GM19395 (cell line): ENCODE data around the gene C4B.
A peak's percentile ranks its signal among the peaks of the same experiment; 100 is the strongest.
"Not testable (repeated sequence)": the region's sequence is repeated elsewhere in the genome, so short reads cannot be mapped to it uniquely, and the experiment has no call there.

ENCODE experiments used
- ATAC-seq: cut with Tn5 transposase; IDR thresholded peaks from one replicate; pipeline ENCODE4 v1.9.1; 2021; ENCODE audit warnings: mild to moderate bottlenecking, moderate library complexity; ENCODE audit not compliant: unreplicated experiment

Gene C4B

GRCh38 chr6:32014547-32014946 lies at the start of gene C4B:
C4B (plus strand) TSS chr6:32014795; CDS start chr6:32014846, 51 bp downstream.
- ATAC-seq = not testable (repeated sequence)

DNA sequence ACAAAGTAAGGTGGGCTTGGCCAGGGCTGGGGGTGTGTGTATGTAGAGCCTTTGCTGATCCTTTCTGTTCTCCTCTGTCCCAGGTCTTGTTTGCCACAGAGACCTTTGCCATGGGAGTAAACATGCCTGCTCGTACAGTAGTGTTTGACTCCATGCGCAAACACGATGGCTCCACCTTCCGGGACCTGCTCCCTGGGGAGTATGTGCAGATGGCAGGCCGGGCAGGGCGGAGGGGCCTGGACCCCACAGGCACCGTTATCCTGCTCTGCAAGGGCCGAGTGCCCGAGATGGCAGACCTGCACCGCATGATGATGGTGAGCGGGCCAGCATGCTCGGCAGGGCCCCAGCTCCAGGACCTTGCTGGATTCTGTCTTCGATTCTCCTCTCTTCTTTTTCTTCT lies 48.9 kb upstream of the C4B start:
- no peak for ATAC-seq

DNA sequence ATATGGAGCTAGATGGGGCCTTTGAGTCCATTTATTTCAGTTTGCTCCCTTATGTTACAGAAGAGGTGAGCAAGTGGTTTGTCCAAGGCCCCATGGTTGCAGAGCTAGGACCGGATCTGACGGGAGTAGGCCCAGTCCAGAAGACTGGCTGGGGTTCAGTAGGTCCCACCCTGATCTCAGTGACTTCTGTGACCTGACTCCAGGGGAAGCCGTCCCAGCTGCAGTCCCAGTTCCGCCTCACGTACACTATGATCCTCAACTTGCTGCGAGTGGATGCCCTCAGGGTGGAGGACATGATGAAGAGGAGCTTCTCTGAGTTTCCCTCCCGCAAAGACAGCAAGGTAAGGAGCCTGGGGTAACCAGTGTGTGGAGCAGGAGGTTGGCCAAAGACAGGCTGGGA lies 48.1 kb upstream of the C4B start:
- no peak for ATAC-seq

DNA sequence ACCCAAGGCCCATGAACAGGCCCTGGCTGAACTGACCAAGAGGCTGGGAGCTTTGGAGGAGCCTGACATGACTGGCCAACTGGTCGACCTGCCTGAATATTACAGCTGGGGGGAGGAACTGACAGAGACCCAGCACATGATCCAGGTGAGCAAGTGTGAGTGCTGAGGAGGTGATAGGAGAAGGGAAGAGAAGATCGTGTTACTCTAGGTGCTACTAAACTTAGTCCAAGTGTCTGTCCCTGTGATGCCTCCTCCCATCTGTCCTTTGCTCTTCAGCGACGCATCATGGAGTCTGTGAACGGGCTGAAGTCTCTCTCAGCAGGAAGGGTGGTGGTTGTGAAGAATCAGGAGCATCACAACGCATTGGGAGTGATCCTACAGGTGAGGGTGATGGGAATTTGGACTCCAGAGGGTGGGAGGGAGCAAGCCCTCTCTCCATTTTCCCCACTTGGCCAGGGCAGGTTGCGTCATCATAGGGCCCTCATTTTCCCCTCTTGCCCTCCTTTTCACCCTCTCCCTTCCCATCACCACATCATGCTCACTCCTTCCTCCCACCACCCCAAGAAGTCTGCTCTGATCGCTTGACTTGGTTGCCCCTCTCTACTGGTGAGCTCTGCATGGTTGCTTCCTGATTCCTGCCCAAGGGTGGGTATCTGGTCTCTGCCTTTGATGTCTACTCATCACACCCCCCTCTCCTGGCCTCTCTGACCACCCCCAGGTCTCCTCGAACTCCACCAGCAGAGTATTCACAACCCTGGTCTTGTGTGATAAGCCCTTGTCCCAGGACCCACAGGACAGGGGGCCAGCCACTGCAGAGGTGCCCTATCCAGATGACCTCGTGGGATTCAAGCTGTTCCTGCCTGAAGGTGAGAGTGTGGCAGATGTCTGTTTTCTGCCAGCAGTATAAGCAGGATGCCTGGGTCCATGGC lies 47.3 kb upstream of the C4B start:
- ATAC-seq = no peak

GRCh38 chr6:31967926-31968320 lies 46.7 kb upstream of the C4B start:
- no peak for ATAC-seq

GRCh38 chr6:31968326-31968725 lies 46.3 kb upstream of the C4B start:
- ATAC-seq = no peak

GRCh38 chr6:31968791-31969711 lies 45.5 kb upstream of the C4B start:
- no peak for ATAC-seq

GRCh38 chr6:31969712-31970603 lies 44.6 kb upstream of the C4B start:
- no peak for ATAC-seq

- ATAC-seq = no peak
Measured at GRCh38 chr6:31970604-31971271, 43.9 kb upstream of the C4B start.

DNA sequence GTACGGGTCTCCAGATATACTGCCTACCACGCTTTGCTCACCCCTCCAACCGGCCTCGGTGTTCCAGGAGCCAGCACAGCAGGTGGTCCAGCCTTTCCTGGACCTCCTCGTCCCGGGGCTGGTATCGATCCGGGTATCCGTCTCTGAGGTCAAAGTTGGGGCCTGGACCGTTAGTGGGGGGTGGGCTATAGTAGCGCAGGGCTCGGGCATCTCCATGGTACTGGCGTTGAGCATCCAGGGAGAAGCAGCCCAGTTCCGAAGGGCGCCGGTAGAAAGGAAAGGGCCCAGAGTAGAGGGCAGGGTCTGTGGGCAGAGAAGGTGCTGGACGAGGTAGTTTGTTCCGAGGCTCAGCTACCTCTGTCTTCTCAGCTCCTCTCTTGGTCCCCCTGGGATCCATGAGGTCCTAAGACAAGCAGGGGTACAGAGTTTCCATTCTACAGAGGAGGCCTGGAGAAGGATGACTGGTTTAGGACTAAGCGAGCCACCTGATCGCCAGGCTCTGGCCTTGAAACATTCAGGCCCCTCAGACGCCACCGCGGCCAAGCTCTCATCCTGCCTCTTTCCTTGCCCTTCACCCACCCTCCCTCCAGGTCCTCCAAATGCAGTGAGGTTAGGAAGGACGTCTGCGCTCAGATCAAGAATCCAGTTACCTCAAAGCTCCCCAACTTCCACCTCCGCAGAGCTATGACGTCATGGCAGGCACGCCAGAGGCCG lies 43.2 kb upstream of the C4B start:
- ATAC-seq = peak; percentile 2

DNA sequence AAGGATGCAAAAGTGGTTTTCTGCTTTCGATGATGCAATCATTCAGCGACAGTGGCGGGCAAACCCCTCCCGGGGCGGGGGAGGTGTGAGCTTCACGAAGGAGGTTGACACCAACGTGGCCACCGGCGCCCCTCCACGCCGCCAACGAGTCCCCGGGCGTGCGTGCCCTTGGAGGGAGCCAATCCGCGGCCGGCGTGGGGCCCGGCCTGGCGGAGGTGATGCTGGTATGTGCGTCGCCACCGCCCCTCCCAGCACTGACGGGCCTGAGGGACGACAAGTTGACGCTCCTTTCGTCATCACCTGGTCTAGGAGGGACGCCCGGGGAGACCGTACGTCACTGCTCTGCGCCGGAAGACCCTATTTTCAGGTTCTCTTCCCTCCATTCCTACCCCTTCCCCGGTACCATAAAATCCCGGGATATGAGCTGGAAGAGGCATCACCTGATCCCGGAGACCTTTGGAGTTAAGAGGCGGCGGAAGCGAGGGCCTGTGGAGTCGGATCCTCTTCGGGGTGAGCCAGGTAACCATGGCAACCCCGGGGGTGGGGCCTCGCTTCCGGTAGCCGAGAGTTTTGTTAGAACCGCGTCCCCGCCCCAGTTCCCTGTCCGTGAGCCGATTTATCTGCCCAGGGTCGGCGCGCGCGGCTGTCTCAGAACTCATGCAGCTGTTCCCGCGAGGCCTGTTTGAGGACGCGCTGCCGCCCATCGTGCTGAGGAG lies 42.4 kb upstream of the C4B start, which contains the start of gene DXO:
DXO (minus strand) TSS at position 146 of the 716 bp plus-strand sequence. CDS start 463 bp downstream, outside the sequence.
- ATAC-seq = peak; percentile 87

GRCh38 chr6:31972709-31973350 lies 41.8 kb upstream of the C4B start:
- no peak for ATAC-seq

DNA sequence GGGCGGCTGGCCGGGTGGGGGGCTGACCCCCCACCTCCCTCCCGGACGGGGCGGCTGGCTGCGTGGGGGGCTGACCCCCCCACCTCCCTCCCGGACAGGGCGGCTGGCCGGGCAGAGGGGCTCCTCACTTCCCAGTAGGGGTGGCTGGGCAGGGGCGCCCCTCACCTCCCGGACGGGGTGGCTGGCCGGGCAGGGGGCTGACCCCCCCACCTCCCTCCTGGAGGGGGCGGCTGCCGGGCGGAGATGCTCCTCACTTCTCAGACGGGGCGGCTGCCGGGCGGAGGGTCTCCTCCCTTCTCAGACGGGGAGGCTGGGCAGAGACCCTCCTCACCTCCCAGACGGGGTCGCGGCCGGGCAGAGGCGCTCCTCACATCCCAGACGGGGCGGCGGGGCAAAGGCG lies 38.5 kb upstream of the C4B start:
- ATAC-seq = not testable (repeated sequence)

- no peak for ATAC-seq
Measured at GRCh38 chr6:31977816-31978431, 36.7 kb upstream of the C4B start.

DNA sequence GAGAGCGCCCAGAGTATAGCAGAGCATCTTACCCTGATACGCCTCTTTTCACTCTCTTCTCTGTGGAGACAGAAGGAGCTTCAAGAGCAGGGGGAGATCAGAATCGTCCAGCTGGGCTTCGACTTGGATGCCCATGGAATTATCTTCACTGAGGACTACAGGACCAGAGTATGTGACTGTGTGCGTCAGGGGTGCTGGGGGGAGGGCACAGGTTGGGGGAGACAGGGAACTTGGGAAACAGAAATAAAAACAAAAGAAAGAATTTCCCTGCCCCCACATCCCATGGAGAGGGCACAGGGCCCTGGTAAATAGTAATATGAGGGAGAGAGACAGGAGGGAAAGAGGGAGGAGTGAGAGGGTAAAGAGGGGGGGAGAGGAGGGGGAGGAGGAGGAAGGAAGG lies 35.8 kb upstream of the C4B start:
- no peak for ATAC-seq

GRCh38 chr6:31979238-31979898 lies 35.2 kb upstream of the C4B start:
- no peak for ATAC-seq

GRCh38 chr6:31980195-31980876 lies 34.3 kb upstream of the C4B start:
- ATAC-seq = not testable (repeated sequence)
